ENCODE measurements around the gene PLLP.

The PLLP gene

GRCh38 chr16:57265850-57266530, 18.5 kb downstream of the PLLP start:
- no peak for TF ChIP-seq CTCF (IDR thresholded peaks at IDR 0.05; ENCODE audit: insufficient read depth, missing control alignments)
- FAIRE-seq (no peak), DNase-seq (ENCODE audit: insufficient read length, low spot score) (no peak)

- DNase-seq (ENCODE audit: insufficient read length, low spot score) (no peak), FAIRE-seq (no peak)
- no peak for TF ChIP-seq CTCF (IDR thresholded peaks at IDR 0.05; ENCODE audit: insufficient read depth, missing control alignments)
Observed at GRCh38 chr16:57264950-57265371, 19.5 kb downstream of the PLLP start.

GRCh38 chr16:57264381-57264780, 20.1 kb downstream of the PLLP start:
- FAIRE-seq (no peak), DNase-seq (ENCODE audit: insufficient read length, low spot score) (no peak)
- no peak for TF ChIP-seq CTCF (IDR thresholded peaks at IDR 0.05; ENCODE audit: insufficient read depth, missing control alignments)

DNA sequence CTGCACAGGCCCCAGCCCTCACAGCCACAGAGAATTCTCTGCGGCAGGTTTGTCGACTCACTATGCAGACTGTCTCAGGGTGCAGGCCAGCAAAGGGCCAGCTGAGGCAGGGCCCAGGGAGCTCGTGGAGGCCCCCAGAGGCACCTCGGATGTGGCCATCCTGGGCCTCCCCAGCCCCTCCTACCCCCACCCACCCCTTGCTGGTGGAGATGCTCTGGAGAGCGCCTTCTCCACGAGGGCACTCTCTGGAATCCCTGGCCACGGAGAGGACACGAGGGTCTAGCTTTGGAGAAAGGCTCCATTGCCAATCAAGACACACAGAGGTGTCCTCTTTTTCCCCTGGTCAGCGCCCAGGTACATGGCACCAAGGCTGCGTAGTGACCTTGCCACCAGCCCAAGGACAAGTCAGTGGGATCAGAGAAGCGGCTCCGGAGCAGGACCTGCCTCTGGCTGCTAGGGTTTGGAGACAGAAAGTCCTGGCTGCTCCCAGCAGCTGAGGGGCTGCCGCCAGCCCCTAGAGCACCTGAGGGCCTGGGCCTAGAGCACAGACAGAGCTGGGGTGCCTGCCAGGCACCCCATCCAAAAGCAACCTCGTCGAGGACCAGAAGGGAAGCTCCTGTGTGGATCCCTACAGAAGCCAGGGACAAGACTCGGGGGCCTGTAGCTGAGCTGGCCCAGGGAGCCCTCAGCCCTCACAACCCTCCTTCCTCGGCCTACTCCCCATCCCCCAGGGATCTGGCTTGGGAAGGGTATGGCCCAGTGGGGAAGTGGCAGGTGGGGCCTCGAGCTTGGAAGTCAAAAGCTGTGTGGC, 20.7 kb downstream of the PLLP start:
- FAIRE-seq (no peak), DNase-seq (ENCODE audit: insufficient read length, low spot score) (no peak)
- TF ChIP-seq CTCF (IDR thresholded peaks at IDR 0.05; ENCODE audit: insufficient read depth, missing control alignments): no peak

DNA sequence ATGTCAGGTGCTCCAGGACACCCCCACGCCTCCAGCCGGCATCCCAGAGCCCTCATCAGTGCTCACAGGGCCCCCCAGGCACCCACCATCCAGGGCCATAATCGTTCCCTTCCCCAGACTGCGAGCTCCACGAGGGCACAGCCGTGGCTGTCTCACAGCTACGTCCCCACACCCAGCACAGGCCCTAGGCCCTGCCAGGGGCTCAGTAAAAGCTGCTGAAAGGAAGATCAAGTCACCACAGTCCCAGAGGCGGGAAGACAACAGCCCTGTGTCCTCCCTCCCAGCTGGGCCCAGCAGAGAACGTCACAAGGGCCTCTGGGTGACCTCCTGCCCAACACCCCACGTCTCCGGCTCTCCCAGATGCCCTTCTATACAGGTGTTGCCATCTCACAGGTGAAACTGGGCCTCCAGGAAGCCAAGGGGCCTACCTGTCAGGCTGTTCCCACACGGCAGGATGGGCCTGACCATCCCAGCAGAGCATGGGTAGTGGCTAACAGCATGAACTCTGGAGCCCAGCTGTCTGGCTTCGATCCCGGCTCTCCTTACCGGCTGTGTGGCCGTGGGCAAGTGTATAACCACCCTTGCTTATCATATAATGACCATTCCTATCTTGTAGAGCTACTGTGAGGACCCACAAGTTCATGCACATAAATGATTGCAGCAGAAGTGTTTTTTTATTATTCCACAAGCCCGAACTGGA, 21.5 kb downstream of the PLLP start:
- no peak for DNase-seq (ENCODE audit: insufficient read length, low spot score)
- no peak for FAIRE-seq
- TF ChIP-seq CTCF (IDR thresholded peaks at IDR 0.05; ENCODE audit: insufficient read depth, missing control alignments): no peak

DNA sequence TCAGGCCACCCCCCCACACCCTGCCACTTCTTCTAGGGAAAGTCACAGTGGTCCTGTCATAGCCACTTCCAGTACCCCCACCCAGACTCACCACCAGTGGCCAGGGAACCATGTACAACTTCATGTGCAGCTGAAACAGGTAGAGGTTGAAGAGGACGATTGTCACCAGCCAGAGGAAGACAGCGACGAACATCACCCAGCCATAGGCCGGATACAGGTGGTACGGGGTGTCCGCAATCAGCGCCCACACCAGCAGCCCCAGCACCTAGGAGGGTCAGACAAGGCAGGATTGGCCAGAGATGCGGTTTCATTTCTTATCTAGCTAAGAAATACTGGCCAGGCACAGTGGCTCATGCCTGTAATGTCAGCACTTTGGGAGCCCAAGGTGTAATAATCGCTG, 22.7 kb downstream of the PLLP start:
- no peak for TF ChIP-seq CTCF (IDR thresholded peaks at IDR 0.05; ENCODE audit: insufficient read depth, missing control alignments)
- DNase-seq (ENCODE audit: insufficient read length, low spot score) (no peak), FAIRE-seq (no peak)
